GM23338 (cell line): ENCODE data around the gene ZNF101. TPM values are rescaled to one million over a fixed set of nuclear protein-coding genes. Genes with fewer than 3 reads are reported as not detected.

Experiments
- ATAC-seq: fragments of 200-7000 bp; cut with Tn5 transposase; 3 replicates; pipeline ENCODE4 v1.9.1; 2020
- DNase-seq: peaks from one replicate; pipeline ENCODE4 v3.0.0-alpha.2; 2015; ENCODE audit warnings: low spot score
- H2AFZ ChIP-seq: fragments of 200-600 bp; sonication (generic); 2 replicates; pipeline ENCODE4 v1.8.0; 2016; ENCODE audit warnings: antibody characterized with exemption, mild to moderate bottlenecking, moderate library complexity
- H3F3A ChIP-seq: fragments of 200-600 bp; sonication (generic); replicated peaks from 2 replicates; pipeline ENCODE4 v1.8.0; 2017; ENCODE audit warnings: antibody characterized with exemption, mixed run types, low read depth
- H3K27ac ChIP-seq: fragments of 200-600 bp; sonication (generic); 2 replicates; pipeline ENCODE4 v1.6.1; 2016; ENCODE audit warnings: low read depth
- H3K27me3 ChIP-seq: fragments of 200-600 bp; sonication (generic); 2 replicates; pipeline ENCODE4 v1.8.0; 2016; ENCODE audit warnings: mild to moderate bottlenecking, mixed run types, moderate library complexity; ENCODE audit not compliant: insufficient read depth
- H3K36me3 ChIP-seq: fragments of 200-600 bp; sonication (generic); 2 replicates; pipeline ENCODE4 v1.8.0; 2016; ENCODE audit warnings: mild to moderate bottlenecking; ENCODE audit not compliant: insufficient read depth
- H3K4me1 ChIP-seq: fragments of 200-600 bp; sonication (generic); 2 replicates; pipeline ENCODE4 v1.8.0; 2016; ENCODE audit warnings: mild to moderate bottlenecking, moderate library complexity; ENCODE audit not compliant: insufficient read depth
- H3K4me2 ChIP-seq: fragments of 200-600 bp; sonication (generic); 2 replicates; pipeline ENCODE4 v1.7.1; 2017; ENCODE audit warnings: mixed run types
- H3K4me3 ChIP-seq: fragments of 200-600 bp; sonication (generic); 2 replicates; pipeline ENCODE4 v1.6.1; 2016; ENCODE audit warnings: mixed run types
- H3K79me2 ChIP-seq: fragments of 200-600 bp; sonication (generic); replicated peaks from 2 replicates; pipeline ENCODE4 v1.8.0; 2017; ENCODE audit warnings: mild to moderate bottlenecking; ENCODE audit not compliant: insufficient read depth
- H3K9me2 ChIP-seq: fragments of 200-600 bp; sonication (generic); 2 replicates; pipeline ENCODE4 v1.8.0; 2017; ENCODE audit not compliant: insufficient read depth
- H4K20me1 ChIP-seq: fragments of 200-600 bp; sonication (generic); replicated peaks from 2 replicates; pipeline ENCODE4 v1.8.0; 2017; ENCODE audit warnings: mild to moderate bottlenecking; ENCODE audit not compliant: insufficient read depth
- H3K27ac Mint-ChIP-seq: 2 replicates; pipeline ENCODE4 v1.8.0; 2020; ENCODE audit warnings: inconsistent platforms, mild to moderate bottlenecking, moderate library complexity, mixed read lengths
- H3K27me3 Mint-ChIP-seq: 3 replicates; pipeline ENCODE4 v1.8.0; 2022; ENCODE audit warnings: low read depth, mild to moderate bottlenecking, moderate library complexity, mixed read lengths, inconsistent platforms; ENCODE audit not compliant: insufficient read depth, poor library complexity
- H3K36me3 Mint-ChIP-seq: 3 replicates; pipeline ENCODE4 v1.8.0; 2021; ENCODE audit warnings: low read depth, mild to moderate bottlenecking, inconsistent platforms, moderate library complexity, mixed read lengths
- H3K4me1 Mint-ChIP-seq: 3 replicates; pipeline ENCODE4 v1.8.0; 2020; ENCODE audit warnings: mild to moderate bottlenecking, inconsistent platforms, mixed read lengths
- H3K4me3 Mint-ChIP-seq: 3 replicates; pipeline ENCODE4 v1.8.0; 2021; ENCODE audit warnings: moderate library complexity, mild to moderate bottlenecking, inconsistent platforms, mixed read lengths
- H3K9me3 Mint-ChIP-seq: 3 replicates; pipeline ENCODE4 v1.8.0; 2020; ENCODE audit warnings: moderate library complexity, mild to moderate bottlenecking, inconsistent platforms, mixed read lengths
- CREB1 ChIP-seq: fragments of 250-450 bp; sonication (Bioruptor Pico); IDR thresholded peaks from 2 replicates; pipeline ENCODE4 v1.5.0; 2020; ENCODE audit warnings: low read depth, mild to moderate bottlenecking, moderate library complexity
- CTCF ChIP-seq, 2 experiments: fragments of 200-600 bp in 1 of 2; sonication (generic) in 1 of 2; conservative IDR thresholded peaks; 2 replicates each; pipeline versions ENCODE4 v1.5.1 to v1.6.1; 2016 to 2017; ENCODE audit warnings: antibody characterized with exemption in 2 of 2, low read depth in 2 of 2, mild to moderate bottlenecking in 2 of 2, moderate library complexity in 1 of 2
- ETS1 ChIP-seq: IDR thresholded peaks from 2 replicates; pipeline ENCODE4 v1.6.1; 2016; ENCODE audit warnings: antibody characterized with exemption
- EZH2 ChIP-seq: fragments of 200-600 bp; sonication (generic); IDR thresholded peaks from one replicate; pipeline ENCODE4 v1.8.0; 2017; ENCODE audit warnings: antibody characterized with exemption, mild to moderate bottlenecking, low read depth; ENCODE audit not compliant: unreplicated experiment
- EZH2phosphoT487 ChIP-seq: fragments of 200-600 bp; sonication (generic); IDR thresholded peaks from one replicate; pipeline ENCODE4 v1.8.1; 2018; ENCODE audit warnings: antibody characterized with exemption; ENCODE audit not compliant: unreplicated experiment
- JUNB ChIP-seq: IDR thresholded peaks from one replicate; pipeline ENCODE4 v1.6.1; 2016; ENCODE audit warnings: antibody characterized with exemption; ENCODE audit not compliant: unreplicated experiment
- NANOG ChIP-seq: IDR thresholded peaks from 2 replicates; pipeline ENCODE4 v1.6.1; 2016; ENCODE audit warnings: antibody characterized with exemption, borderline replicate concordance
- POLR2AphosphoS5 ChIP-seq: IDR thresholded peaks from 2 replicates; pipeline ENCODE4 v1.6.1; 2016; ENCODE audit warnings: antibody characterized with exemption, low read depth
- REST ChIP-seq: IDR thresholded peaks from one replicate; pipeline ENCODE4 v1.6.1; 2018; ENCODE audit warnings: antibody characterized with exemption; ENCODE audit not compliant: unreplicated experiment
- STAT1 ChIP-seq: IDR thresholded peaks from one replicate; pipeline ENCODE4 v1.6.1; 2016; ENCODE audit warnings: antibody characterized with exemption; ENCODE audit not compliant: unreplicated experiment
- ZNF114 ChIP-seq: fragments of 250-450 bp; sonication (Bioruptor Pico); IDR thresholded peaks from 2 replicates; pipeline ENCODE4 v1.5.0; 2020; ENCODE audit warnings: mild to moderate bottlenecking, moderate library complexity
- ZNF331 ChIP-seq: fragments of 250-450 bp; sonication (Bioruptor Pico); IDR thresholded peaks from 2 replicates; pipeline ENCODE4 v1.5.0; 2020; ENCODE audit warnings: low read depth, mild to moderate bottlenecking, moderate library complexity
- polyA plus RNA-seq: library from polyadenylated mRNA; unstranded; fragments of >200 nt; fragmentation: Nextera tagmentation; extraction: Ambion mirVana; gene quantifications from 2 replicates; pipeline ENCODE4 v1.2.1, GENCODE V29; 2016
- total RNA-seq: library from RNA; depleted of rRNA; stranded (reverse); fragments of >200 nt; shearing (Covaris generic); gene quantifications from 2 replicates; pipeline ENCODE4 v1.2.3, GENCODE V29; 2014

The ZNF101 gene
- total and polyA plus RNA-seq, 2 experiments from 2014 or later, result 46.4 to 47.9 TPM

- no peak overlapping the region for H3K4me3 ChIP-seq
- peaks cover under 1% of the 10 kb centered on the region; the same call in 1 of the 2 replicates for H3K79me2 ChIP-seq
- H3K36me3 ChIP-seq, result no peaks in the 10 kb centered on the region; the same call in 1 of the 2 replicates
- H3K27me3 Mint-ChIP-seq, result peaks cover 10% of the 10 kb centered on the region
- no peak overlapping the region for H3K4me2 ChIP-seq
- no peak overlapping the region for H3K27ac Mint-ChIP-seq
- no peak overlapping the region for H3K27ac ChIP-seq
- TF ChIP-seq ETS1, result no peak
- TF ChIP-seq NANOG, result no peak
- no peak for TF ChIP-seq JUNB
- TF ChIP-seq REST, result no peak
- no peak for TF ChIP-seq CREB1
- no peak for TF ChIP-seq EZH2phosphoT487
- TF ChIP-seq CTCF (conservative IDR thresholded peaks at IDR 0.05; ENCODE audit: low read depth in 2 of 2), result no peak
- TF ChIP-seq ZNF114 (CRISPR knock-in tag), result no peak
- TF ChIP-seq POLR2AphosphoS5, result no peak
- TF ChIP-seq EZH2, result no peak
- TF ChIP-seq STAT1, result no peak
- no peak for TF ChIP-seq ZNF331
- no peak for ATAC-seq
- no peaks in the 10 kb centered on the region for H3K9me3 Mint-ChIP-seq
- H3K9me2 ChIP-seq, result no peaks in the 10 kb centered on the region
- H3K4me1 Mint-ChIP-seq, result peaks cover 2% of the 10 kb centered on the region; the same call in 2 of the 3 replicates
- H2AFZ ChIP-seq, result no peak overlapping the region
- H3F3A ChIP-seq, result 0 out of 2 replicates have a peak, but pooled peaks cover 4% of the 10 kb centered on the region
- H3K36me3 Mint-ChIP-seq, result peaks cover 21% of the 10 kb centered on the region
- no peak for DNase-seq
- no peak overlapping the region for H3K4me3 Mint-ChIP-seq
- H3K4me1 ChIP-seq, result no peaks in the 10 kb centered on the region
- H3K27me3 ChIP-seq, result no peaks in the 10 kb centered on the region
- no peaks in the 10 kb centered on the region for H4K20me1 ChIP-seq
These were observed 36.0 kb upstream of the ZNF101 start for GRCh38 chr19:19632661-19633060.
